Activated CD8-positive, alpha-beta memory T cell treated with anti-CD3 and anti-CD28 coated beads for 4 hours (primary cell): ENCODE measurements around the gene IDH2.
"Not testable (repeated sequence)": the region's sequence is repeated elsewhere in the genome, so short reads cannot be mapped to it uniquely, and the experiment has no call there.

Experiments used
- DNase-seq, 2 donors: peaks; one replicate each; pipeline ENCODE4 v3.0.0-alpha.2; 2020; ENCODE audit warnings: low read depth in 2 of 2

IDH2 gene

DNA sequence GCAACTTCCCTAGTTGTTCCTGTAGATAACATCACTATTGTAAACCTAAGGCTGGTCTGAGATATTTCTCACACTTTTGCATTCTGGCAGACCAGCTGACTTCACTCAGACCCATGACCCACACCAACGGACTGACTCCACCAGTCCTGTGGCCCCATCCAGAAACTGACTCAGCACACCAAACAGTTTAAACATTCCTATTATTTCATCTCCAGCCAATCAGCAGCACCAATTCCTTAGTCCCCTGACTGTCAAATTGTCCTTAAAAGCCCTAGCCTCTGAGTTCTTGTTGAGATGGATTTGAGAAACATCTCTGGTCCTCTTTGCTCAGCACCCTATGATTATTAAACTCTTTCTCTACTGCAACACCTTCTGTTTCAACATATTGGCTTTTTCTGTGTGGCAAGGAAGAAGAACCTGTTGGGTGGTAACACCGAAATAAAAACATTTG lies 12.2 kb upstream of the IDH2 start:
- DNase-seq = no peak

DNA sequence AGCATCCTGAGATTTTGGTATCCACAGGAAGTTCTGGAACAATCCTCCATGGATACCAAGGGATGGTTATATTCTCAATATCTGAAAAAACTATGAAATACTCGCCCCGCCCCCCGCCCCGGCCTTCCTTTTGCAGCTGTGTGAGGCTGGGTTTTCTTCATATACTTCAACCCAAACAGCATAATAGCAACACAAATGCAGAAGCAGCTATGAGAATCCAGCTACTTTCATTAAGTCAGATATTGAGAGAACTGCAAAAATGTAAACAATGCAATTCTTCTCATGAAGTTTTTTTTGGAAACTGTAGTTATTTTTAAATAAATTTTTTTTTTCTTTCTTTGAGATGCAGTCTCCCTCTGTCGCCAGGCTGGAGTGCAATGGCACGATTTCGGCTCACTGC lies 10.9 kb upstream of the IDH2 start:
- DNase-seq = no peak

DNA sequence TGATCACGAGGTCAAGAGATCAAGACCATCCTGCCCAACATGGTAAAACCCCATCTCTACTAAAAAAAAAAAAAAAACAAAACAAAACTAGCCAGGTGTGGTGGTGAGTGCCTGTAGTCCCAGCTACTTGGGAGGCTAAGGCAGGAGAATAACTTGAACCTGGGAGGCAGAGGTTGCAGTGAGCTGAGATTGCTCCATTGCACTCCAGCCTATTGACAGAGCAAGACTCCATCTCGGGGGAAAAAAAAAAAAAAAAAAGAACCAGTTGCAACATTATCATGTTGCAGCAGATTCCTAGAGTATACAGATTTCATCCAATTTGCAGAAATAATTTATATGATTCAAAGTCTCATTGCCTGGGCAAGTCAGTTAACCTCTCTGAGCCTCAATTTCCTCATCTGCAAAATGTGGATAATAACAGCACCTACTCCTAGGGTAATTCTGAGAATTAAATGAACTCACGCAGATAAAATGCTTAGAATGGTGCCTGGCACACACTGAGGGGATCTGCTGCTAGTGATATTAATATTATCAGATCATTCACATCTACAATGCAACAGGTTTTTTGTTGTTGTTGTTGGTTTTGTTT lies 7.0 kb upstream of the IDH2 start:
- DNase-seq = not testable (repeated sequence)

DNA sequence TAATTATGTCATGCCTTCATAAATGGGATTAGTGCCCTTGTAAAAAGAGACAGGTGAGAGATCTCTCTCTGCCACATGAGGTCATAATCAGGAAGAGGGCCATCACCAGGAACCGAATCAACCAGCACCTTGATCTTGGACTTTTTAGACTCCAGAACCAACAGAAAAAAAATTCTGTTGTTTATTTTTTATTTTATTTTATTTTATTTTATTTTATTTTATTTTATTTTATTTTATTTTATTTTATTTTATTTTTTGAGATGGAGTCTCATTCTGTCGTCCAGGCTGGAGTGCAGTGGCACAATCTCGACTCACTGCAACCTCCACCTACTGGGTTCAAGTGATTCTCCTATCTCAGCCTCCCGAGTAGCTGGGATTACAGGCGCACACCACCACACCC lies 5.8 kb upstream of the IDH2 start:
- not testable (repeated sequence) for DNase-seq

DNA sequence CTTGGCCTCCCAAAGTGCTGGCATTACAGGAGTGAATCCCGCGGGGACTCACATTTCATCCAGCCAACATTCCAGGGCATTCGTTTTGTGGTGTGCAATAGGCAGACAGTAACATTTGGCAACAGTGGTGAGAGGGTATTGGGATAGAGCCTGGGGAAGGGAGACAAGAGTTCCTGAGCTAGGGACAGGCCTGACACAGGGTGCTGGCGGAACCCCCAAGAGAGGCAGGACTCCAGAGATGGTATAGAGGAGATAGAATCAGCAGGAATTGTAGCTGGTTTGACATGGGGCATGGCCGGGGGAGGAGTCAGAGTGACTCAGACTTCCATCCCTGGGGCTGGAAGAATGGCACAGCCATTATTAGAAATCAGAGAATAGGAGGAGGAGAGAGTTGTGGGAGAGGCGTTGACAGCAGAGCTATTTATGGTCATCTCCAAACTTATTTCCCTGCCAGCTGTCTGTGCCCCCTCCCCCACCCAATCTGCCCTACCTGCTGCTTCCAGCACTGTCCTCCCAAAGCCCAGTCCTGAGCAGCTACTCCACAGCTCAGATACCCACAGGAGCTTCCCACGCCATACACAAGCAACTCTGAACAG lies 4.4 kb upstream of the IDH2 start:
- no peak for DNase-seq

DNA sequence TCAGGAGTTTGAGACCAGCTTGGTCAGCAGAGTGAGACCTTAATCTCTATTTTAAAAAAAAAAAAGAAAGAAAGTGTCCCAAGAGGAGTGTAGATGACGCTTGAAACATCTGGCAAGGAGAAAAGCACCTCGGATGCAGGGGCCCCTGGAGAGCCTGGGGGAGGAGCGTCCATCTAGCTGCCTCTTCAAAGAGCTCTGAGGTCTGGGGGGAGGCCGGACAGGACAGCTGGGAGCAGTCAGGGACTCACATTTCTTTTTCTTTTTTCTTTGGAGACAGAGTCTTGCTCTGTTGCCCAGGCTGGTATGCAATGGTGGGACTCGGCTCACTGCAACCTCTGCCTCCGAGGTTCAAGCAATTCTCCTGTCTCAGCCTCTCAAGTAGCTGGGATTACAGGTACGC lies 3.3 kb upstream of the IDH2 start:
- no peak for DNase-seq

DNA sequence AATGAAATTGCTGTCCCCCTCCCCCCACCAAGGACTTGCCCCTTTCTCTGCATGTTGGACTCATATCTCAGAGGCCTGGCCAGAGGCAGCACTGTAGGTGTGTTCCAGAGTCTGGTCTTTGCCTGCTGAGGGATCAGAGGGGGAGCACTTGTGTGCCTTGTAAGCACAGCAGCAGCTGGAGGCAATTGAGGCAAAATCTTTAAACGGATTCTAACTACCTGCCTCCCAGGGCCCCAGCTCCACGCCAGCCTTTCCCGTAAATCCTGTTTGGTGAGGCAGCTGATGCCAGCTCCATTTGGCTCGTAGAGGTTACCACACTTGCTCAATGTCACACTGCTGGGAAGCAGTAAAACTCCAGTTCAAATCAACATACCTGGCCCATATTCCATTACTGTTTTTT lies 2.3 kb upstream of the IDH2 start:
- no peak for DNase-seq

DNA sequence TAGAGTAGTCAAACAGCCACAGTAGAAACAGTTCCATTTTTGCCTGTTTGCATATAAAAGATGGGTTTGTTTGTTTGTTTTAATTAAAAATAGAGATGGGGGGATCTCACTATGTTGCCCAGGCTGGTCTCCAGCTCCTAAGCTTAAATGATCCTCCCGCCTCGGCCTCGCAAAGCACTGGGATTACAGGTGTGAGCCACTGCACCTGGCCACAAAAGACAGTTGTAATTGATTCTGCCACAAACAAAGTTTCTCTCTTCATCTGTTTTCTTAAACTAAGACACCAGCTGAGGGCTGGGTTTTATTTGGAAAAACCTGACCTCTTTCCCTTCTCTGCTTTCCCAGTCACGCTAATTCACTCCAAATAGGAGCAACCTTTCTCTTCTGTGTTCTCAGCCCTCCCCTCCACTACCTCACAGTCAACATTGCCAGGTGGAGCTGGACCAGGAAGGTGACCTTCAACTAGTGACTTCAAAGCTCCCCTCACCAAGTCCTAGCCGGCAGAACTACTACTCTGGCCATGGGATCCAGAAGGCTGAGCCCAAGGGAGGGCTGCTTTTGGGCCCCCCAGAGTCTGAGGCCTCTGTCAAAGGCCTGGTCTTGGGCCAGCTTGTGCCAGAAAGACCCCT lies 1.5 kb upstream of the IDH2 start:
- no peak for DNase-seq

DNA sequence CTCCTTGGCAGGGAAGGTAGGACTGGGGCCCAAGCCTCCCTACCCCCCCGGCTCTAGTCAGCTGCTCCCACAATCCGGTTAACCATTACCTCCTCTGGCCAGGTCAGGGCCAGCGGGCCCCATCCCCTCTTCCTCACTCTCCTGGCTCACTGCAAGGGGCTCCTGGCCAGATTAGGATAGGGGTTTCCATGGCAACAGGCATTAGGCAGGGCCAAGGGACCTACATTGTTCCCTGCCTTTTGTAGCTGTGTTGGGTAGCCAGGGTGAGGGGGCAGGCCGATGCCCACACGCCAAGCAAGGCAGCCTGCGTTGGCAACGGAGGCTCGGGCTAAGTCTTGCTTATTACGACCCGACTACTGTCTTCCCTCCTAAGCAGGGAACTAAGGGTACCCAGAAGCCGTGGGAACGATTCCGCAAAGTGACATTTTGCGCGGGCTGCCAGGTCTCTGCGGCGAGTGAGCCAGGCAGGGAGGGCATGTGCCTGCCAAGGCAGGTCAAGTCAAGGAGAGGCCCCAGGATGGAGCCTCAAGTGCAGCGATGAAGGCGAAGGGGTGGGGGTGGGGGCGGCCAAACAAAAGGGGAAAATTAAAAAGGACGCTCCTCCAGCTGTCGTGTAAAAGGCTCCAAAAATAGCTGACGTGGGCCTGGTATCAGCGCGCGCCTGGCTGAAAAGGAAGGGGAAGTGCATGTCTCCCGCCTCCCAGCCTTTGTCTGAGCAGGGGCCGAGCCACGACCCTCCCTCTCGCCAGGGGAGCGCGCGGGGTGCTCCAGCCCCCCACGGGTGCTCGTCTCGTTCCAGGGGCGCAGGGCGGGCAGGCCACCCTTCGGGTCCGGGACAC lies 919 bp downstream of the IDH2 start:
- no peak for DNase-seq

DNA sequence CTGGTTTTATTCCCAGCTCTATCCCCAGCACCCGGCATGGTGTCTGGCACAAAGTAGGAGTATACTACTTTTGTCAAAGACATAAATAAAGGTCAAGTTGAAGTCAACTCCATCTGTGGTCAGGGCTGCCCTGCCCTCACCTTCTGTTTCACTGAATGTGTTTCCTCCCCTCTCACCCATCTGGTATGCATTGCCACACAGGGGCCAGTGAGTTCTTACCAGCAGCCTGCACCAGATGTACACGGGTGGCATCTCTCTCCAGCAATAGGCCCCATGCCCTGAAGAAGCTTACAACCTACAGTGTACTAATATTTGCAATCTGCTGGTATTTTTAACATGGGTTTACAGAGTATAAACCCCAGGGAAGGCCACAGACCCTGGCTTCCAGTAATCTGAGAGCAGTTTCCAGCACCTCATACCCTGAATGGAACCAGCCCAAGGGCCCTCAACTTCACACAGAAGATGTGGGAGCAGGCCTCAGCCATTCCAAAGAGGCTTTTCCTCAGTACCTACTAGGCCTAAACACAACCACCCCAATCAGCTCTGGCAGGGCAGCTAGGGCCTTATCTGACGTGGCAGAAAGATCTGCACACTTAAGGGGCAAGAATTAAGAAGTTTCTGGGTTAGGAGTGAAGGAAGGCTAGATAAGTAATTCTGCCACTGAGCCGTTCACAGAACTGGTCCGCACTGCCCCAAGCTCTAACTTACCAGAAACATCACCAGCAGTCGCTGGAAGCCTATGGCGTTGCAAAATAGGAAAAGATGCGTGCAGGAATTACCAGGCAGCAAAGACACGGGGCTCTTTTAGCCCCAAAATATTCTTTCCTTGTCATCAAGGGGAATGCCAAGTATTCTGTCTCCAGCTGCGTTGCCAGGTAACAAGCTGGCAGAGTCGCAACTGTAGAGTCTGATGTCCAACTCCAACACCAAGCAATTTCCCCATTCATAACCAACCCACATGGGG lies 2.1 kb downstream of the IDH2 start:
- no peak for DNase-seq

DNA sequence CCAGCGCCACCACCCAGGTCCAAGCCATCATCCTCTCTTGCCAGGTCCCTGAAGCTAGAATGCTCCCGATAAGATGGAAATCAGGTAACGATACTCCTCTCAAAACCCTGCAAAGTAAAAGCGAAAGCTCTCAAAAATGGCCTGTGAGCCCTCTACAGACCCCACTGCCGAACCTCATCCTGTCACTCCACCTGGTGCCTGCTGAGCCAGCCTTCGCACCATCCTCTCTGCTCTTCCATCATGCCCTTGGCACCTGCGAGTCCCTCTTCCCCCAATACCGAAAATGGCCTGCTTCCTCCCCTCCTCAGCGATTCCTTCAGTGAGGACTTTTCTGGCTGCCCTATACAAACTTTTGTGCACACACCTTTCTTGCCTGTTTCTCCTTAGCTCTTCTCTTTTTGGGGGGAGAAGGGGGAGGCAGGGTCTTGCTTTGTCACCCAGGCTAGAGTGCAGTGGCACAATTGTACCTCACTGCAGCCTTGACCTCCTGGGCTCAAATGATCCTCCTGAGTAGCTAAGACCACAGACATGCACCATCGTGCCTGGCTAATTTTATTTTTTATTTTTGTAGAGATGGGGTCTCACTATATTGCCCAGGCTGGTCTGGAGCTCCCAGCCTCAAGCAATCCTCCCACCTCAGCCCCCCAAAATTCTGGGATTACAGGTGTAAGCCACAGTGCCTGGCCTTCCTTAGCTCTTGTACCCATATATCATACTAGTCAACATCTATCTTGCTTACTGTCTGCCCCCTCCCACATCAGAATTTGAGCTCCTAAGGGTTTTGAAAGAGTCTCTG lies 3.0 kb downstream of the IDH2 start:
- no peak for DNase-seq

DNA sequence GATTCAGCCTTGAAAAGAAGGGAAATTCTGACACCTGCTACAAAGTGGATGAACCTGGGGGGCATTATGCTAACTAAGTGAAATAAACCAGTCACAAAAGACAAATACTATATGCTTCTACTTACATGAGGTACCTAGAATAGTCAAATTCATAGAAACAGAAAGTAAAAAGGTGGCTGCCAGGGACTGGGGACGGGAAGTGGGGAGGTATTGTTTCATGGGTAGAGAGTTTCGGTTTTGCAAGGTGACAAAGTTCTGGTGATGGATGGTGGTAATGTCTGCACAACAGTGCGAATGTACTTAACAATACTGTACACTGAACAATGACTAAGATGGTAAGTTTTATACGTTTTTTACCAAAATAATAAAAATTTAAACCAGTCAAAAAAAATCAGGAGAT lies 4.8 kb downstream of the IDH2 start:
- DNase-seq = peak; percentile 28 to 53

DNA sequence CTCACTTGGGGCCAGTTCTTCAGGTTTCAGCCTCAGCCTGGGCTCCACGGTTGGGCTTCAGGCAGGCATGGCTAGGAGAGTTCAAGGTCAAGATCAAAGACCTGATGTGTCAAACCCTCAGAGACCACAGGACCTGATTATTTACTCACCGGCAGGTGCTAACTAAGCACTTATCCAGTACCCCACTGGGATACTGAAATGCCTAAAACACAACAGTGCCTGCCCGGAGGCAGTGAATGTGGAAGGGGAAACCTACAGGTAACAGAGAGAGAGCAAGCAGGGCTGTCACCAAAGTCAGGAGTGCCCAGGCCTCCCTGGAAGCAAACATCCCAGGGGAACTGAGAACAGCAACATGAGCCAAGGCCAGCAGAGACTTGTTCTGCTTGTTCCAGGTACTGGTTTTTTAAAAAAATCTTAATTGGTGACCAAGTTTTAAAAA lies 6.7 kb downstream of the IDH2 start:
- DNase-seq = no peak

DNA sequence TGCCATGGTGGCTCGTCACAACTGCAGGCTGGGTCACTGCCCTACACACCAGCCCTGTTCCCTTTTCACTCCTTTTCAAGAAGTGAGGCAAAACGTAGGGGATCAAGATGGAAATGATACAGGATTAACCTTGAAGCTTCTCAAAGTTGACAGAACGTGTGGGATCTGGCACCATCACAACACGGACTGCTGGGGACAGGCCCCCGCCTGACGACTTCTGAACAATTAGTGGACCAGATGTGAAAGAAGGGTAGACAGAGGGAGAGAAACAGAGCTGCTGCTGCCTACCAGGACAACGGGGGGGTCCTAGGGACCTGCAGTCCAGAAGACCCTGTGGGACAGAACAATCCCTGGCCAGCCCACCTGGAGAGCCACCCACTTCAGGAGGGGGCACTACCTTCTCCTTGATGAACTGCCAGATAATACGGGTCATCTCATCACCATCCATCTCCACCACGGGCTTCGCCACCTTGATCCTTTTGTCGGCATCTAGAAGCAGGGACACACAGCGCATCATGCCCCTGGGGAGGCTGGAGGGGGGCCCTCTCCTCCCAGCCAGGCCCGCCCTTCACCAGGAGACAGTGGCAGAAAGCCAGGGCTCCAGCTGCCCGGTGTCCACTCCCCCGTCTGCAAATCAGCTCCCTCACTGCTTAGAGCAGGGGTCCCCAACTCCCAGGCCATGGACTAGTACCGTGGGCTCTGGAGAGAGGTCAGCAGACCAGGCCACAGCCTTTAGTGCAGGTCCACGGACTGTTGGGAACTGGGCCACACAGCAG lies 10.9 kb downstream of the IDH2 start:
- no peak for DNase-seq

DNA sequence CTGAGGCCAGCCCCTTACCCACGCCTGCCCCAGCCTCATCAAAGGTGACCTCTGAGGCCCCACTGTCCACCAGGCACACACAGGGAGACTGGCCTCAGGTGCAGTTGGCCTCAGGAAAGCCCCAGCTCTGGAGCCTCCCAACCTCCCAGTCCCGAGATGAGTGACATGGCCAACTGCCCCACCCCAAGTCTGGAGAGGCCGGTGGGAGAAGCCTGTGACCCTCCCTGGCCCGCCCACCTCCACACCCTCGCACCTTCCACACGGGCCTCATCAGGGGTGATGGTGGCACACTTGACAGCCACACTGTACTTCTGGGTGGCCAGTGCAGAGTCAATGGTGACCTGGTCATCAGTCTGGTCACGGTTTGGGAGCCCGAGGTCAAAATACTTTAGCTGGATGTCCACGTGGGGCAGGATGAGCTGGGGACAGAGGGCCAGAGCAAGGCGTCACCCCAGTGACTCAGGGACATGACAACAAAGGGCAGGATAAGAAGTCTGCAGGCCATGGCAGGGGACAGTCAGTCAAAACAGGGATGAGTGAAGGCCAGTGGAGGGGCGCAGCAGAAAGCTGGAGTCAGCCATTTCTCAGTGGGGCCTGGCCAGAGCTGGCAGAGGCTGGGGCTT lies 11.9 kb downstream of the IDH2 start:
- DNase-seq = no peak

DNA sequence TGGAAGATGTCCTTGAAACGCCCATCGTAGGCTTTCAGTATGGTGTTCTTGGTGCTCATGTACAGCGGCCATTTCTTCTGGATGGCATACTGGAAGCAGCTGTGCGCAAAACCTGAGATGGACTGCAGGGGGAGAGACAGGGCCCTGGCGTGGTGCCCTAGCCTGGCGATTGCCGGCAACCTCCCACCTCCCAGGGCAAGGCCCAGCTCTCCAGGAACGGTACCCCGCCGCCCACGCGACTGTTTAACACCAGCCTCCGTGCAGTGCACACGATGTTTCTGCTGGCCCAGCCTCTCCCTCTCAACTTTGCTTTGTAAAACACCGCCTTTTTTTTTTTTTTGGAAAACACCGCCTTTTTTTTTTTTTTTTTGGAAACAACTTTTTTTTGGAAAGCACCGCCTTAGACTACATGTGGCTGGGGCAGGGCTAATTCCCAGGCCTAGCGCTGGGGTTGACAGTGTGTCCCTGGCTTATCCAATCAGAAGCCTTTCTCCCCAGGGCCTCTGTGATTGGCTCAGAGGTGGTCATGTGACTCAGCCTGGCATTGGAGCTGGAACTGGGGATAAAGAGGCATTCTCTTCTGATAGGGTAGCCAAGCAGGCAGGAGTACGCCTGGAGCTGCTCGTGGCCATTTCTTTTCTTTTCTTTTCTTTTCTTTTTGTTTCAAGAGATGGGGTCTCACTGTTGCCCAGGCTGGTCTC lies 14.7 kb downstream of the IDH2 start:
- DNase-seq = no peak

DNA sequence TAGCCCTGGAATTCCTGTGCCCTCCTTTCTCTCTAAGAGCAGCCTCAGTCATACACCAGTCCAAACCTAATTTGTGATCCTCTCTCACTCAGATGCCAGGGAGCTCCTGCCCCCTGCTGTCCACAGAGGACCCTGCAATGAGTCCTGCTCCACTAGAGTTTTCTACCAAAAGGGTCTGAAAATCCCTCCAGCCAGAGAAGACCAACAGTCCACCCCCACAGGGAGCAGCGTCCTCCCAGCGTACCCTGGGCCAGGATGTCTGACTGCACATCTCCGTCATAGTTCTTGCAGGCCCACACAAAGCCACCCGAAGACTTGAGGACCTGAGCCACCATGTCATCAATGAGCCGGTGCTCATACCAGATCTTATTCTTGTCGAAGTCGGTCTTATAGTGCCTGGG lies 15.4 kb downstream of the IDH2 start:
- DNase-seq = no peak

DNA sequence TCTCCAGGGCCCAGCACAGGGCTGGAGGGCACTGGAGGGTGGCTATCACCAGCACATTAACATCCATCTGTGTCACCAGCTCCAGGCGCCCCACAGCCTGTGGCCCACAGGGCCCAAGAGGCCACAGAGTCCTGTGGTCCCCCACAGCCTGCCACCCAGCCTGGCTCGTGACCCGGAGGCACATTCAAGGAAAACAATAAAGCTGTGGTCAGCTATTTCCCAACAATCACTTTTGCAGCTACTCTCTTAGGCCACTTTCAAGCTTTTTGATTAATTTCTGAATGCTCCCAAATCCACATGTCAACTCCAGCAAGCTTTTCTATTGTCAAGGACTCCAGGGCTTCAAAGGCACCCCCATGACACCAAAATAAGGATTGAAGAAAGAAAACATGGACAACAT lies 16.7 kb downstream of the IDH2 start:
- no peak for DNase-seq
